ENCODE data around the gene SCN9A. TPM values are rescaled to one million over a fixed set of nuclear protein-coding genes. Genes with fewer than 3 reads are reported as not detected.

The SCN9A gene
- total RNA-seq, 2 donors from 2014 or later = 3.8 to 4.5 TPM

- Histone ChIP-seq H3K4me1 (ENCODE audit: control insufficient read depth in 1 of 2, low read depth in 2 of 2) (no peaks in the 10 kb centered on the region), H3K27ac (no peak overlapping the region), H3K9me3 (no peaks in the 10 kb centered on the region), H3K4me3 (no peak overlapping the region), H3K27me3 (replicated peaks; ENCODE audit: insufficient read depth) (no peaks in the 10 kb centered on the region), H3K36me3 (no peaks in the 10 kb centered on the region)
- no peak for DNase-seq (ENCODE audit: low spot score)
- no peak for TF ChIP-seq CTCF (IDR thresholded peaks at IDR 0.05)
- no peak for ATAC-seq (ENCODE audit: insufficient number of reproducible peaks, low FRiP score, low read depth)
Observed at GRCh38 chr2:166405569-166405926, 29.8 kb upstream of the SCN9A start.

GRCh38 chr2:166404831-166405568 lies 29.3 kb upstream of the SCN9A start:
- DNase-seq (ENCODE audit: low spot score) = no peak
- Histone ChIP-seq H3K4me3 (no peak overlapping the region), H3K27ac (no peak overlapping the region)

GRCh38 chr2:166394245-166394644 lies 18.5 kb upstream of the SCN9A start:
- Histone ChIP-seq H3K36me3 (no peaks in the 10 kb centered on the region), H3K27ac (no peak overlapping the region), H3K4me3 (no peak overlapping the region), H3K9me3 (no peaks in the 10 kb centered on the region), H3K4me1 (ENCODE audit: control insufficient read depth in 1 of 2, low read depth in 2 of 2) (no peaks in the 10 kb centered on the region), H3K27me3 (replicated peaks; ENCODE audit: insufficient read depth) (no peaks in the 10 kb centered on the region)
- ATAC-seq (ENCODE audit: insufficient number of reproducible peaks, low FRiP score, low read depth) (no peak), DNase-seq (ENCODE audit: low spot score) (no peak)
- TF ChIP-seq CTCF (IDR thresholded peaks at IDR 0.05) = no peak

More at GRCh38 chr2:166404831-166405568, 29.3 kb upstream of the SCN9A start:
- Histone ChIP-seq H3K27me3 (replicated peaks; ENCODE audit: insufficient read depth) (no peaks in the 10 kb centered on the region), H3K36me3 (no peaks in the 10 kb centered on the region), H3K4me1 (ENCODE audit: control insufficient read depth in 1 of 2, low read depth in 2 of 2) (no peaks in the 10 kb centered on the region), H3K9me3 (no peaks in the 10 kb centered on the region)
- no peak for TF ChIP-seq CTCF (IDR thresholded peaks at IDR 0.05)
- ATAC-seq (ENCODE audit: insufficient number of reproducible peaks, low FRiP score, low read depth) = no peak

GRCh38 chr2:166393008-166393407 lies 17.3 kb upstream of the SCN9A start:
- Histone ChIP-seq H3K9me3 (no peaks in the 10 kb centered on the region), H3K27ac (no peak overlapping the region), H3K27me3 (replicated peaks; ENCODE audit: insufficient read depth) (no peaks in the 10 kb centered on the region), H3K36me3 (no peaks in the 10 kb centered on the region), H3K4me3 (no peak overlapping the region), H3K4me1 (ENCODE audit: control insufficient read depth in 1 of 2, low read depth in 2 of 2) (no peaks in the 10 kb centered on the region)
- ATAC-seq (ENCODE audit: insufficient number of reproducible peaks, low FRiP score, low read depth) (no peak), DNase-seq (ENCODE audit: low spot score) (no peak)
- no peak for TF ChIP-seq CTCF (IDR thresholded peaks at IDR 0.05)

- no peaks in the 10 kb centered on the region for H3K36me3 ChIP-seq
- DNase-seq (ENCODE audit: low spot score) (no peak), ATAC-seq (ENCODE audit: insufficient number of reproducible peaks, low FRiP score, low read depth) (no peak)
- no peaks in the 10 kb centered on the region for H3K27me3 ChIP-seq (replicated peaks; ENCODE audit: insufficient read depth)
- H3K4me1 ChIP-seq (ENCODE audit: control insufficient read depth in 1 of 2, low read depth in 2 of 2) = no peaks in the 10 kb centered on the region
- TF ChIP-seq CTCF (IDR thresholded peaks at IDR 0.05) = no peak
- no peak overlapping the region for H3K27ac ChIP-seq
- no peak overlapping the region for H3K4me3 ChIP-seq
- H3K9me3 ChIP-seq = no peaks in the 10 kb centered on the region
Observed at GRCh38 chr2:166388481-166389070, 12.8 kb upstream of the SCN9A start.
